HCT116 (cell line): Measurements from ENCODE around the gene DSTYK. TPM values are rescaled to one million over a fixed set of nuclear protein-coding genes. Genes with fewer than 3 reads are reported as not detected.

Source experiments
- ATAC-seq: fragments of 200-7000 bp; cut with Tn5 transposase; 2 replicates; pipeline ENCODE4 v1.9.1; 2020; ENCODE audit warnings: mild to moderate bottlenecking, moderate library complexity
- BruUV-seq: library from RNA; stranded (reverse); fragments of 400-500 nt; replicated peaks from 2 replicates; lab custom pipeline; 2021; lab: Mats Ljungman, UMichigan
- CTCF ChIA-PET: fragments of 300-600 bp; sonication (Branson Sonifier 250); formaldehyde crosslinking; loops from one replicate; lab custom pipeline; 2021; ENCODE audit warnings: antibody characterized with exemption; lab: Charles Lee
- POLR2A ChIA-PET: fragments of 300-600, 350-600 bp; sonication (Branson Sonifier 250); formaldehyde crosslinking; loops from one replicate; lab custom pipeline; 2021; ENCODE audit warnings: antibody characterized with exemption; lab: Charles Lee
- RAD21 ChIA-PET, 2 experiments: fragments of 300-600 bp; sonication (Branson Sonifier 250); formaldehyde crosslinking; loops; one replicate each; lab custom pipeline; 2023; ENCODE audit warnings: low total read pairs in 2 of 2; ENCODE audit not compliant: uncharacterized antibody in 2 of 2, unreplicated experiment in 2 of 2, low non-redundant PET in 1 of 2; lab: Charles Lee
- DNase-seq: peaks from one replicate; pipeline ENCODE4 v3.0.0-alpha.2; 2010; ENCODE audit warnings: low read depth, low spot score
- H2AFZ ChIP-seq: fragments of 200-600 bp; shearing (Covaris generic), sonication (generic); 2 replicates; pipeline ENCODE4 v1.6.1; 2017; ENCODE audit warnings: low read depth, mixed run types, mixed read lengths, antibody characterized with exemption, low read length; ENCODE audit not compliant: poor library complexity, severe bottlenecking
- H3K27ac ChIP-seq: 2 replicates; pipeline ENCODE4 v1.5.1; 2012; ENCODE audit warnings: low read depth, low read length
- H3K27me3 ChIP-seq: fragments of 200-600 bp; sonication (generic); 2 replicates; pipeline ENCODE4 v1.6.1; 2016; ENCODE audit warnings: mixed run types, low read length, mixed read lengths; ENCODE audit not compliant: insufficient read depth
- H3K36me3 ChIP-seq, 2 experiments: fragments of 200-500 bp in 1 of 2; fragments of 200-600 bp in 1 of 2; sonication (Bioruptor generic) in 1 of 2; sonication (generic) in 1 of 2; 2 replicates each; pipeline versions ENCODE4 v1.5.1 to v1.6.1; 2014 to 2016; ENCODE audit warnings: low read length in 2 of 2, inconsistent platforms in 1 of 2, mixed read lengths in 1 of 2, mixed run types in 1 of 2; ENCODE audit not compliant: insufficient read depth in 2 of 2, control insufficient read depth in 1 of 2
- H3K4me1 ChIP-seq, 2 experiments: fragments of 200-600 bp in 1 of 2; sonication (generic) in 1 of 2; 2 replicates each; pipeline versions ENCODE4 v1.5.1 to v1.6.1; 2012 to 2017; ENCODE audit warnings: low read length in 2 of 2, inconsistent platforms in 1 of 2, mild to moderate bottlenecking in 1 of 2, mixed read lengths in 1 of 2, mixed run types in 1 of 2, moderate library complexity in 1 of 2; ENCODE audit not compliant: insufficient read depth in 2 of 2, control insufficient read depth in 1 of 2
- H3K4me2 ChIP-seq: fragments of 200-600 bp; sonication (generic); 2 replicates; pipeline ENCODE4 v1.6.1; 2017; ENCODE audit warnings: mixed run types, low read length, mixed read lengths
- H3K4me3 ChIP-seq, 2 experiments: fragments of 200-600 bp in 1 of 2; sonication (generic) in 1 of 2; replicated peaks in 1 of 2; 2 replicates each; pipeline ENCODE4 v1.5.1; 2011 to 2016; ENCODE audit warnings: low read length in 2 of 2, control low read depth in 1 of 2, low read depth in 1 of 2, mild to moderate bottlenecking in 1 of 2, mixed read lengths in 1 of 2, mixed run types in 1 of 2
- H3K79me2 ChIP-seq: fragments of 200-600 bp; sonication (generic); 2 replicates; pipeline ENCODE4 v1.6.1; 2017; ENCODE audit warnings: mild to moderate bottlenecking, mixed run types, low read length, moderate library complexity, mixed read lengths; ENCODE audit not compliant: insufficient read depth
- H3K9ac ChIP-seq: fragments of 200-600 bp; sonication (generic); 2 replicates; pipeline ENCODE4 v1.6.1; 2016; ENCODE audit warnings: low read length, mixed read lengths
- H3K9me2 ChIP-seq: fragments of 200-600 bp; sonication (generic), shearing (Covaris generic); 2 replicates; pipeline ENCODE4 v1.6.1; 2017; ENCODE audit warnings: mixed run types, mild to moderate bottlenecking, moderate library complexity; ENCODE audit not compliant: insufficient read depth
- H3K9me3 ChIP-seq, 2 experiments: fragments of 200-500 bp in 1 of 2; fragments of 200-600 bp in 1 of 2; sonication (Bioruptor generic) in 1 of 2; sonication (generic) in 1 of 2; 2 replicates each; pipeline ENCODE4 v1.6.1; 2014 to 2017; ENCODE audit warnings: low read length in 2 of 2, mixed read lengths in 2 of 2, inconsistent platforms in 1 of 2, low read depth in 1 of 2, mild to moderate bottlenecking in 1 of 2, mixed run types in 1 of 2, moderate library complexity in 1 of 2; ENCODE audit not compliant: control insufficient read depth in 1 of 2, insufficient read depth in 1 of 2
- H4K20me1 ChIP-seq: fragments of 200-600 bp; sonication (generic), shearing (Covaris generic); 2 replicates; pipeline ENCODE4 v1.6.1; 2017; ENCODE audit warnings: mixed run types, mild to moderate bottlenecking, moderate library complexity; ENCODE audit not compliant: insufficient read depth
- ATF3 ChIP-seq: IDR thresholded peaks from 2 replicates; pipeline ENCODE4 v1.6.1; 2012
- CBX3 ChIP-seq: IDR thresholded peaks from 2 replicates; pipeline ENCODE4 v1.6.1; 2012; ENCODE audit warnings: low read depth
- CEBPB ChIP-seq: IDR thresholded peaks from 2 replicates; pipeline ENCODE4 v1.6.1; 2012; ENCODE audit warnings: low read depth
- EGR1 ChIP-seq: IDR thresholded peaks from 2 replicates; pipeline ENCODE4 v1.6.1; 2012; ENCODE audit warnings: low read depth
- ELF1 ChIP-seq: IDR thresholded peaks from 2 replicates; pipeline ENCODE4 v1.6.1; 2012; ENCODE audit warnings: low read depth, borderline replicate concordance
- EZH2 ChIP-seq: fragments of 200-600 bp; sonication (generic); IDR thresholded peaks from 2 replicates; pipeline ENCODE4 v1.6.1; 2017; ENCODE audit warnings: antibody characterized with exemption, mixed run types
- EZH2phosphoT487 ChIP-seq: fragments of 200-600 bp; IDR thresholded peaks from 2 replicates; pipeline ENCODE4 v1.6.1; 2018; ENCODE audit warnings: antibody characterized with exemption, borderline replicate concordance
- FOSL1 ChIP-seq: IDR thresholded peaks from 2 replicates; pipeline ENCODE4 v1.6.1; 2012; ENCODE audit warnings: low read depth
- JUND ChIP-seq: IDR thresholded peaks from 2 replicates; pipeline ENCODE4 v1.6.1; 2012
- MAX ChIP-seq: IDR thresholded peaks from 2 replicates; pipeline ENCODE4 v1.6.1; 2012
- POLR2A ChIP-seq: IDR thresholded peaks from 2 replicates; pipeline ENCODE4 v1.7.0; 2011; ENCODE audit warnings: borderline replicate concordance; ENCODE audit not compliant: insufficient read depth, insufficient read length; ENCODE audit errors: extremely low read depth
- REST ChIP-seq: IDR thresholded peaks from 2 replicates; pipeline ENCODE4 v1.6.1; 2012; ENCODE audit warnings: low read depth
- SIN3A ChIP-seq: IDR thresholded peaks from 2 replicates; pipeline ENCODE4 v1.6.1; 2012; ENCODE audit warnings: low read depth
- SRF ChIP-seq: IDR thresholded peaks from 2 replicates; pipeline ENCODE4 v1.6.1; 2012; ENCODE audit warnings: low read depth
- YY1 ChIP-seq: IDR thresholded peaks from 2 replicates; pipeline ENCODE4 v1.6.1; 2011; ENCODE audit warnings: low read length, low read depth, moderate library complexity, mild to moderate bottlenecking; ENCODE audit not compliant: insufficient replicate concordance; ENCODE audit errors: extremely low read depth
- ZFX ChIP-seq: fragments of 450-650 bp; IDR thresholded peaks from 2 replicates; pipeline ENCODE4 v1.6.1; 2017
- ZNF274 ChIP-seq: fragments of 200-500 bp; sonication (Bioruptor generic); IDR thresholded peaks from 2 replicates; pipeline ENCODE4 v1.6.1; 2014; ENCODE audit warnings: mild to moderate bottlenecking, low read depth, low read length, inconsistent platforms
- intact Hi-C: fragments of 100-400 bp; cut with micrococcal nuclease; formaldehyde crosslinking; loops from 2 replicates; pipeline ENCODE4 v1.10.0; 2022
- total RNA-seq: library from RNA; stranded (reverse); gene quantifications from one replicate; pipeline ENCODE4 v1.2.1, GENCODE V29; 2021; ENCODE audit not compliant: unreplicated experiment

DSTYK gene
- total RNA-seq, 1 experiment from 2014 or later: 6.6 TPM

- ChIA-PET POLR2A (no interaction called here), RAD21 (no interaction called here), CTCF (no interaction called here)
- Histone ChIP-seq H3K27me3 (no peaks in the 10 kb centered on the region), H3K27ac (no peak overlapping the region), H3K4me2 (no peak overlapping the region), H3K9ac (no peak overlapping the region), H3K79me2 (peaks cover 37% of the 10 kb centered on the region), H2AFZ (no peak overlapping the region), H3K4me3 (no peak overlapping the region), H3K9me2 (no peaks in the 10 kb centered on the region), H3K4me1 (no peaks in the 10 kb centered on the region), H4K20me1 (no peaks in the 10 kb centered on the region), H3K36me3 (no peaks in the 10 kb centered on the region), H3K9me3 (no peaks in the 10 kb centered on the region)
- no peak for TF ChIP-seq EGR1
- intact Hi-C loops: no loop called here
- BruUV-seq: no TSS peak
- DNase-seq (no peak), ATAC-seq (no peak)
Observed at GRCh38 chr1:205191622-205192021, 19.9 kb downstream of the DSTYK start.

GRCh38 chr1:205190845-205191577 is 20.5 kb downstream of the DSTYK start:
- H2AFZ ChIP-seq: no peak overlapping the region
- no peak for DNase-seq
- H3K4me1 ChIP-seq: no peaks in the 10 kb centered on the region
- H4K20me1 ChIP-seq: no peaks in the 10 kb centered on the region
- no peak overlapping the region for H3K27ac ChIP-seq
- H3K27me3 ChIP-seq: no peaks in the 10 kb centered on the region
- no peaks in the 10 kb centered on the region for H3K36me3 ChIP-seq
- H3K79me2 ChIP-seq: peaks cover 33% of the 10 kb centered on the region
- H3K4me3 ChIP-seq: no peak overlapping the region
- no TSS peak for BruUV-seq
- POLR2A ChIA-PET: no interaction called here
- RAD21 ChIA-PET: no interaction called here
- CTCF ChIA-PET: no interaction called here
- H3K9me3 ChIP-seq: no peaks in the 10 kb centered on the region
- intact Hi-C loops: no loop called here
- ATAC-seq: no peak
- no peak overlapping the region for H3K9ac ChIP-seq
- no peaks in the 10 kb centered on the region for H3K9me2 ChIP-seq
- H3K4me2 ChIP-seq: no peak overlapping the region
- TF ChIP-seq SIN3A (no peak), ZNF274 (no peak), CEBPB (no peak), MAX (no peak), ATF3 (no peak), SRF (no peak), REST (no peak), EZH2 (no peak), CBX3 (no peak), EZH2phosphoT487 (no peak), FOSL1 (no peak), YY1 (no peak), ZFX (no peak), POLR2A (no peak), JUND (no peak), ELF1 (no peak)
